Measurements from ENCODE around the gene CDC20. TPM values are rescaled to one million over a fixed set of nuclear protein-coding genes. Genes with fewer than 3 reads are reported as not detected.

CDC20 gene
- total RNA-seq, 1 experiment from 2014 or later, result 355 TPM

DNA sequence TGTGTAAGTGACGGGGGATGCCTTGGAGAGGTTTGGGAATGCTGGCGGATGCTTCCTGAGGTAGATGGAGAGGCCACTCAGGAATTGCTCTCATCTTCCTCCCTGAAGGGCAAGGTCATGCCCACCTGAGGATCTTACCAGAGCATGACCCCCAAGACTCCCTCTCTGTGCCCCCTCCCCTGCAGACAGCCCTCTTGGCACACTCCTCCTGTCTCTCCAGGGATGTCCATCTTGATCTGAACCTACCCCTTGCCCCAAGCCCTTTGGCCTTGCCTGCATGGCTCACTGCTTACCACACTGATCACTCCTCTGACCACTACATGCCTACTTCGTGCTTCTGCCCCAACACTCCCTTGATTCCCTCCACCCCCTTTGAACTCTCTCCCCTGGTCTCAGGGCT, 39.0 kb upstream of the CDC20 start (continued):
- TF ChIP-seq, protein P1, sequence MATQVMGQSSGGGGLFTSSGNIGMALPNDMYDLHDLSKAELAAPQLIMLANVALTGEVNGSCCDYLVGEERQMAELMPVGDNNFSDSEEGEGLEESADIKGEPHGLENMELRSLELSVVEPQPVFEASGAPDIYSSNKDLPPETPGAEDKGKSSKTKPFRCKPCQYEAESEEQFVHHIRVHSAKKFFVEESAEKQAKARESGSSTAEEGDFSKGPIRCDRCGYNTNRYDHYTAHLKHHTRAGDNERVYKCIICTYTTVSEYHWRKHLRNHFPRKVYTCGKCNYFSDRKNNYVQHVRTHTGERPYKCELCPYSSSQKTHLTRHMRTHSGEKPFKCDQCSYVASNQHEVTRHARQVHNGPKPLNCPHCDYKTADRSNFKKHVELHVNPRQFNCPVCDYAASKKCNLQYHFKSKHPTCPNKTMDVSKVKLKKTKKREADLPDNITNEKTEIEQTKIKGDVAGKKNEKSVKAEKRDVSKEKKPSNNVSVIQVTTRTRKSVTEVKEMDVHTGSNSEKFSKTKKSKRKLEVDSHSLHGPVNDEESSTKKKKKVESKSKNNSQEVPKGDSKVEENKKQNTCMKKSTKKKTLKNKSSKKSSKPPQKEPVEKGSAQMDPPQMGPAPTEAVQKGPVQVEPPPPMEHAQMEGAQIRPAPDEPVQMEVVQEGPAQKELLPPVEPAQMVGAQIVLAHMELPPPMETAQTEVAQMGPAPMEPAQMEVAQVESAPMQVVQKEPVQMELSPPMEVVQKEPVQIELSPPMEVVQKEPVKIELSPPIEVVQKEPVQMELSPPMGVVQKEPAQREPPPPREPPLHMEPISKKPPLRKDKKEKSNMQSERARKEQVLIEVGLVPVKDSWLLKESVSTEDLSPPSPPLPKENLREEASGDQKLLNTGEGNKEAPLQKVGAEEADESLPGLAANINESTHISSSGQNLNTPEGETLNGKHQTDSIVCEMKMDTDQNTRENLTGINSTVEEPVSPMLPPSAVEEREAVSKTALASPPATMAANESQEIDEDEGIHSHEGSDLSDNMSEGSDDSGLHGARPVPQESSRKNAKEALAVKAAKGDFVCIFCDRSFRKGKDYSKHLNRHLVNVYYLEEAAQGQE (IDR thresholded peaks at IDR 0.05; ENCODE audit: low read depth), result no peak
- TF ChIP-seq EZH2phosphoT487 (IDR thresholded peaks at IDR 0.05; ENCODE audit: borderline replicate concordance), result no peak
- TF ChIP-seq CBX3 (IDR thresholded peaks at IDR 0.05; ENCODE audit: low read depth), result no peak
- TF ChIP-seq ELF1 (IDR thresholded peaks at IDR 0.05; ENCODE audit: borderline replicate concordance, low read depth), result no peak
- no peak for TF ChIP-seq CEBPB (IDR thresholded peaks at IDR 0.05; ENCODE audit: low read depth)

DNA sequence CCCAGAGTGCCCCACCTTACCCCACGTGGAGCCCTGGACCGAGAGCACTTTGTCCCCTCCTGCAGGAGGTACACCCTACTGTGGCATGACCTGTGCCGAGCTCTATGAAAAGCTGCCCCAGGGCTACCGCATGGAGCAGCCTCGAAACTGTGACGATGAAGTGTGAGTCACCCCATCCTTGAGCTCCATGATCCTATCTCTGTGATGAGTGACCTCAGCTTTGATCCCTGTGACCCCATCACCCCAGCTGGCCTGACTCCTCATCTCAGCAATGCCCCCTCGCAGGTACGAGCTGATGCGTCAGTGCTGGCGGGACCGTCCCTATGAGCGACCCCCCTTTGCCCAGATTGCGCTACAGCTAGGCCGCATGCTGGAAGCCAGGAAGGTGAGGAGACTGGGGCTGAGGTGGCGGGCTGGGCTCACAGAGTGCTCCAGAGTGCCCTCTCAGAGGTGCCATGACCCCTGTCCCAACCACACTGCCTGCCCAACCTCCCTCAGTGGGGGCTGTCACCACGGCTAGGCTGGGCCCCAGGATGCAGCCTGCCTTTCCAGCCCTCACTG, 37.4 kb upstream of the CDC20 start:
- ChIA-PET RAD21 (ENCODE audit: low non-redundant PET in 1 of 2, low total read pairs in 2 of 2, uncharacterized antibody in 2 of 2, unreplicated experiment in 2 of 2) (no interaction called here), POLR2A (interaction anchor here (0.6 kb wide), 1 partner anchor 46 kb away, joined by 4 read pairs; no protein-coding TSS in a partner anchor), CTCF (no interaction called here)
- BruUV-seq (replicated peaks), result no TSS peak
- Histone ChIP-seq H3K9me2 (ENCODE audit: insufficient read depth) (no peaks in the 10 kb centered on the region), H2AFZ (ENCODE audit: low read depth, low read length, poor library complexity, severe bottlenecking) (no peak overlapping the region), H3K4me1 (ENCODE audit: control insufficient read depth in 1 of 2, insufficient read depth in 2 of 2, low read length in 2 of 2) (peaks cover 0 to 27% of the 10 kb centered on the region in 2 experiments; a peak in 2 of 4 replicates), H3K9ac (ENCODE audit: low read length) (no peak overlapping the region), H4K20me1 (ENCODE audit: insufficient read depth) (no peaks in the 10 kb centered on the region), H3K4me3 (replicated peaks in 1 of 2; ENCODE audit: low read depth in 1 of 2, low read length in 2 of 2) (no peak overlapping the region), H3K4me2 (ENCODE audit: low read length) (peak overlapping the region; percentile 44), H3K27me3 (ENCODE audit: insufficient read depth, low read length) (no peaks in the 10 kb centered on the region), H3K27ac (ENCODE audit: low read depth, low read length) (no peak overlapping the region), H3K36me3 (ENCODE audit: control insufficient read depth in 1 of 2, insufficient read depth in 2 of 2, low read length in 2 of 2) (no peaks in the 10 kb centered on the region), H3K79me2 (ENCODE audit: insufficient read depth, low read length) (no peaks in the 10 kb centered on the region), H3K9me3 (ENCODE audit: control insufficient read depth in 1 of 2, insufficient read depth in 1 of 2, low read depth in 1 of 2, low read length in 2 of 2) (peaks cover 0 to 3% of the 10 kb centered on the region in 2 experiments; a peak in 2 of 4 replicates)
- peak; percentile 75 for ATAC-seq
- TF ChIP-seq, protein P2, sequence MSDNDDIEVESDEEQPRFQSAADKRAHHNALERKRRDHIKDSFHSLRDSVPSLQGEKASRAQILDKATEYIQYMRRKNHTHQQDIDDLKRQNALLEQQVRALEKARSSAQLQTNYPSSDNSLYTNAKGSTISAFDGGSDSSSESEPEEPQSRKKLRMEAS (IDR thresholded peaks at IDR 0.05), result peak; percentile 53; the same call in 1 of the 2 replicates
- TF ChIP-seq, protein P3, sequence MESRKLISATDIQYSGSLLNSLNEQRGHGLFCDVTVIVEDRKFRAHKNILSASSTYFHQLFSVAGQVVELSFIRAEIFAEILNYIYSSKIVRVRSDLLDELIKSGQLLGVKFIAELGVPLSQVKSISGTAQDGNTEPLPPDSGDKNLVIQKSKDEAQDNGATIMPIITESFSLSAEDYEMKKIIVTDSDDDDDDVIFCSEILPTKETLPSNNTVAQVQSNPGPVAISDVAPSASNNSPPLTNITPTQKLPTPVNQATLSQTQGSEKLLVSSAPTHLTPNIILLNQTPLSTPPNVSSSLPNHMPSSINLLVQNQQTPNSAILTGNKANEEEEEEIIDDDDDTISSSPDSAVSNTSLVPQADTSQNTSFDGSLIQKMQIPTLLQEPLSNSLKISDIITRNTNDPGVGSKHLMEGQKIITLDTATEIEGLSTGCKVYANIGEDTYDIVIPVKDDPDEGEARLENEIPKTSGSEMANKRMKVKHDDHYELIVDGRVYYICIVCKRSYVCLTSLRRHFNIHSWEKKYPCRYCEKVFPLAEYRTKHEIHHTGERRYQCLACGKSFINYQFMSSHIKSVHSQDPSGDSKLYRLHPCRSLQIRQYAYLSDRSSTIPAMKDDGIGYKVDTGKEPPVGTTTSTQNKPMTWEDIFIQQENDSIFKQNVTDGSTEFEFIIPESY (IDR thresholded peaks at IDR 0.05; ENCODE audit: extremely low read depth, insufficient replicate concordance, low read length), result no peak
- intact Hi-C loops (cut with micrococcal nuclease), result no loop called here
- no peak for DNase-seq (ENCODE audit: low read depth, low spot score)

Measured in HCT116 (cell line).